HL-60 (cell line): Measurements from ENCODE around the gene PLEKHA5.
A peak's percentile ranks its signal among the peaks of the same experiment; 100 is the strongest.

Experiments
- DNase-seq, 2 experiments: peaks; one replicate each; pipeline ENCODE4 v3.0.0-alpha.2; 2010 to 2020; ENCODE audit warnings: low read depth in 1 of 2, low spot score in 1 of 2
- H3K27ac ChIP-seq: fragments of 250-450 bp; sonication (Bioruptor Pico); replicated peaks from 2 replicates; pipeline ENCODE4 v1.5.1; 2020; ENCODE audit warnings: mild to moderate bottlenecking, moderate library complexity
- H3K27me3 ChIP-seq: fragments of 250-450 bp; sonication (Bioruptor Pico); 2 replicates; pipeline ENCODE4 v1.5.1; 2021; ENCODE audit warnings: mild to moderate bottlenecking, moderate library complexity; ENCODE audit not compliant: insufficient read depth, poor library complexity, severe bottlenecking
- H3K4me3 ChIP-seq: replicated peaks from 2 replicates; pipeline ENCODE4 v1.5.1; 2011; ENCODE audit warnings: mild to moderate bottlenecking, control low read depth, low read length; ENCODE audit not compliant: insufficient read depth
- GABPA ChIP-seq: IDR thresholded peaks from 2 replicates; pipeline ENCODE4 v1.6.1; 2012; ENCODE audit warnings: low read depth
- POLR2AphosphoS5 ChIP-seq: IDR thresholded peaks from 2 replicates; pipeline ENCODE4 v1.6.1; 2012; ENCODE audit warnings: low read depth
- SPI1 ChIP-seq: IDR thresholded peaks from 2 replicates; pipeline ENCODE4 v1.6.1; 2012; ENCODE audit warnings: low read depth, mild to moderate bottlenecking, borderline replicate concordance
- TF ChIP-seq, protein P1 (sequence below): IDR thresholded peaks from 2 replicates; pipeline ENCODE4 v1.6.1; 2012; ENCODE audit warnings: low read depth; ENCODE audit not compliant: insufficient replicate concordance
- TF ChIP-seq, protein P2 (sequence below): IDR thresholded peaks from one replicate; pipeline ENCODE4 v1.5.1; 2011; ENCODE audit warnings: low read length, control low read depth, inconsistent platforms; ENCODE audit not compliant: insufficient read depth

The PLEKHA5 gene

GRCh38 chr12:19288161-19288560 lies 158.6 kb downstream of the PLEKHA5 start:
- no peak overlapping the region for H3K27ac ChIP-seq
- DNase-seq = no peak
- no peaks in the 10 kb centered on the region for H3K27me3 ChIP-seq
- TF ChIP-seq, protein P1, sequence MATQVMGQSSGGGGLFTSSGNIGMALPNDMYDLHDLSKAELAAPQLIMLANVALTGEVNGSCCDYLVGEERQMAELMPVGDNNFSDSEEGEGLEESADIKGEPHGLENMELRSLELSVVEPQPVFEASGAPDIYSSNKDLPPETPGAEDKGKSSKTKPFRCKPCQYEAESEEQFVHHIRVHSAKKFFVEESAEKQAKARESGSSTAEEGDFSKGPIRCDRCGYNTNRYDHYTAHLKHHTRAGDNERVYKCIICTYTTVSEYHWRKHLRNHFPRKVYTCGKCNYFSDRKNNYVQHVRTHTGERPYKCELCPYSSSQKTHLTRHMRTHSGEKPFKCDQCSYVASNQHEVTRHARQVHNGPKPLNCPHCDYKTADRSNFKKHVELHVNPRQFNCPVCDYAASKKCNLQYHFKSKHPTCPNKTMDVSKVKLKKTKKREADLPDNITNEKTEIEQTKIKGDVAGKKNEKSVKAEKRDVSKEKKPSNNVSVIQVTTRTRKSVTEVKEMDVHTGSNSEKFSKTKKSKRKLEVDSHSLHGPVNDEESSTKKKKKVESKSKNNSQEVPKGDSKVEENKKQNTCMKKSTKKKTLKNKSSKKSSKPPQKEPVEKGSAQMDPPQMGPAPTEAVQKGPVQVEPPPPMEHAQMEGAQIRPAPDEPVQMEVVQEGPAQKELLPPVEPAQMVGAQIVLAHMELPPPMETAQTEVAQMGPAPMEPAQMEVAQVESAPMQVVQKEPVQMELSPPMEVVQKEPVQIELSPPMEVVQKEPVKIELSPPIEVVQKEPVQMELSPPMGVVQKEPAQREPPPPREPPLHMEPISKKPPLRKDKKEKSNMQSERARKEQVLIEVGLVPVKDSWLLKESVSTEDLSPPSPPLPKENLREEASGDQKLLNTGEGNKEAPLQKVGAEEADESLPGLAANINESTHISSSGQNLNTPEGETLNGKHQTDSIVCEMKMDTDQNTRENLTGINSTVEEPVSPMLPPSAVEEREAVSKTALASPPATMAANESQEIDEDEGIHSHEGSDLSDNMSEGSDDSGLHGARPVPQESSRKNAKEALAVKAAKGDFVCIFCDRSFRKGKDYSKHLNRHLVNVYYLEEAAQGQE = no peak
- no peak for TF ChIP-seq SPI1
- TF ChIP-seq, protein P2, sequence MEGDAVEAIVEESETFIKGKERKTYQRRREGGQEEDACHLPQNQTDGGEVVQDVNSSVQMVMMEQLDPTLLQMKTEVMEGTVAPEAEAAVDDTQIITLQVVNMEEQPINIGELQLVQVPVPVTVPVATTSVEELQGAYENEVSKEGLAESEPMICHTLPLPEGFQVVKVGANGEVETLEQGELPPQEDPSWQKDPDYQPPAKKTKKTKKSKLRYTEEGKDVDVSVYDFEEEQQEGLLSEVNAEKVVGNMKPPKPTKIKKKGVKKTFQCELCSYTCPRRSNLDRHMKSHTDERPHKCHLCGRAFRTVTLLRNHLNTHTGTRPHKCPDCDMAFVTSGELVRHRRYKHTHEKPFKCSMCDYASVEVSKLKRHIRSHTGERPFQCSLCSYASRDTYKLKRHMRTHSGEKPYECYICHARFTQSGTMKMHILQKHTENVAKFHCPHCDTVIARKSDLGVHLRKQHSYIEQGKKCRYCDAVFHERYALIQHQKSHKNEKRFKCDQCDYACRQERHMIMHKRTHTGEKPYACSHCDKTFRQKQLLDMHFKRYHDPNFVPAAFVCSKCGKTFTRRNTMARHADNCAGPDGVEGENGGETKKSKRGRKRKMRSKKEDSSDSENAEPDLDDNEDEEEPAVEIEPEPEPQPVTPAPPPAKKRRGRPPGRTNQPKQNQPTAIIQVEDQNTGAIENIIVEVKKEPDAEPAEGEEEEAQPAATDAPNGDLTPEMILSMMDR = no peak
- no peak for TF ChIP-seq GABPA
- no peak overlapping the region for H3K4me3 ChIP-seq

DNA sequence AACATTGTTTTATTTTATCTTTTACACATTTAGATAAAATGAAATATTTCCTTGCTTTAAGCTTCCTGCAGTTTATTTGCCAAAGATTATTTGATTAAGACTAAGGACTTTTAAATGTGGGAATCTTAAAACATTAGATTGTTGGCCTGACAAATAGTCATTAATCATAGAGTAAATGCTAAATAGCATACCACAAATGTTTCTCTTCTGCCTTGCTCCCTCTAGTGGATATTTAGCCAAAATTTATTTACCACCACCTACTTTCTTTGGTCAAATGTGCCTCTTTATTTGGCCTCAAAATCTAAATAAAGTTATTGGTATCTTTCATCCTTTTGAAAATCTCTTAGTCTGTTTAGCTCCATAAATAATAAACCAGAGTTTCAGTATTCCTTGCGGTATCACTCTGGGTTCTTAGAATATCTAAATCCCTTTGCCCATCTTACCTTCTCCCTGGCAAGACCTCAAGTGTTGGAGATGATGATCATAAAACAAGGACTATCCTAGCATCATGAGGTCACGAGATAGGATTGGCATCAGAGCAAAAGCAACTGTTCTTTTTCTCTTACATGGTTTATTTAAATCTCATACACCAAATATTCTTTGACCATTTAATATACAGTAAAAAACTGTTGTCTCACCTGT lies 159.2 kb downstream of the PLEKHA5 start:
- no peak overlapping the region for H3K27ac ChIP-seq
- TF ChIP-seq SPI1 (no peak), POLR2AphosphoS5 (no peak), GABPA (no peak)
- TF ChIP-seq, protein P2 = peak; percentile 50
- TF ChIP-seq, protein P1 = no peak
- no peak for DNase-seq
- no peak overlapping the region for H3K4me3 ChIP-seq
- no peaks in the 10 kb centered on the region for H3K27me3 ChIP-seq

DNA sequence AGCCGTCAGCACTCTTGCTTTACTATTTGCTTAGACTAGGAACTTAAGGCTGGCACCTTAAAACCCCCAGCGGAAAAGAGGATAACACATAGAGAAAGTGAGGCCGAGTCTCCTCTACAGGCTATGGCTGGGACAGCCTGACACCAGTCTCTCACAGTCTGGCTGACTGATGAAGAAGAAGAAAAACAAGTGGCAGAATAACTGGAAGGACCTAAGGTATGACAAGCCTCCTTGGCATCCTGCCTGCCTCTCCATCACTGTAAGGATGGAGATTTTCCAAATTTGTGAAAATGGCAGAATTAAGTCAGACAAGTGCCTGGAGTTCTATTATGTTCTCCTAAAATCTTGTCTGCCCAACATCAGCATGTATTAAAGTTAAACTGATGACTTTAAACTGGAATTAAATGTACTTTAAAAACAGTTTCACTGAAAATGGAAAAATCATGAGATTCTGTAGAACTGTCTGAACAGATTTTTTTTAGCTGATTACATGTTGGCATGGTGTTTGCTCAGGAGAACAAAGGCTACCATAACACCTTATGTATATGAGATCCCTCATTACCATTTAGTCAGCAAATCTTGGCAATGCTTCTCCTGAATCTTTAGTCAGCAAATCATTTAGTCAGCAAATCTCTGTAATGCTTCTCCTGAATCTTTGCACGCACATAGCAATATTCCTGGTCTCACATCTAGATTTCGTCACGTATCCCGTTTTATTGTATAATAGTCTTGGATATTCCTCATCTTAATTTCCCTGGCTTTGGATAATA lies 169.5 kb downstream of the PLEKHA5 start:
- no peak overlapping the region for H3K27ac ChIP-seq
- no peak for TF ChIP-seq GABPA
- TF ChIP-seq, protein P2 = no peak
- TF ChIP-seq, protein P1 = no peak
- TF ChIP-seq SPI1 = no peak
- no peak for TF ChIP-seq POLR2AphosphoS5
- no peaks in the 10 kb centered on the region for H3K27me3 ChIP-seq
- no peak for DNase-seq
- H3K4me3 ChIP-seq = no peak overlapping the region
